Measurements from ENCODE around the gene ZNF688. TPM values are rescaled to one million over a fixed set of nuclear protein-coding genes. Genes with fewer than 3 reads are reported as not detected.

ZNF688 gene
- total and polyA plus RNA-seq, 2 of the 13 experiments (the other 11 are each of a cell fraction or from before 2014, with no cell fraction given), result 2.4 to 5.4 TPM

- TF ChIP-seq, protein P1, sequence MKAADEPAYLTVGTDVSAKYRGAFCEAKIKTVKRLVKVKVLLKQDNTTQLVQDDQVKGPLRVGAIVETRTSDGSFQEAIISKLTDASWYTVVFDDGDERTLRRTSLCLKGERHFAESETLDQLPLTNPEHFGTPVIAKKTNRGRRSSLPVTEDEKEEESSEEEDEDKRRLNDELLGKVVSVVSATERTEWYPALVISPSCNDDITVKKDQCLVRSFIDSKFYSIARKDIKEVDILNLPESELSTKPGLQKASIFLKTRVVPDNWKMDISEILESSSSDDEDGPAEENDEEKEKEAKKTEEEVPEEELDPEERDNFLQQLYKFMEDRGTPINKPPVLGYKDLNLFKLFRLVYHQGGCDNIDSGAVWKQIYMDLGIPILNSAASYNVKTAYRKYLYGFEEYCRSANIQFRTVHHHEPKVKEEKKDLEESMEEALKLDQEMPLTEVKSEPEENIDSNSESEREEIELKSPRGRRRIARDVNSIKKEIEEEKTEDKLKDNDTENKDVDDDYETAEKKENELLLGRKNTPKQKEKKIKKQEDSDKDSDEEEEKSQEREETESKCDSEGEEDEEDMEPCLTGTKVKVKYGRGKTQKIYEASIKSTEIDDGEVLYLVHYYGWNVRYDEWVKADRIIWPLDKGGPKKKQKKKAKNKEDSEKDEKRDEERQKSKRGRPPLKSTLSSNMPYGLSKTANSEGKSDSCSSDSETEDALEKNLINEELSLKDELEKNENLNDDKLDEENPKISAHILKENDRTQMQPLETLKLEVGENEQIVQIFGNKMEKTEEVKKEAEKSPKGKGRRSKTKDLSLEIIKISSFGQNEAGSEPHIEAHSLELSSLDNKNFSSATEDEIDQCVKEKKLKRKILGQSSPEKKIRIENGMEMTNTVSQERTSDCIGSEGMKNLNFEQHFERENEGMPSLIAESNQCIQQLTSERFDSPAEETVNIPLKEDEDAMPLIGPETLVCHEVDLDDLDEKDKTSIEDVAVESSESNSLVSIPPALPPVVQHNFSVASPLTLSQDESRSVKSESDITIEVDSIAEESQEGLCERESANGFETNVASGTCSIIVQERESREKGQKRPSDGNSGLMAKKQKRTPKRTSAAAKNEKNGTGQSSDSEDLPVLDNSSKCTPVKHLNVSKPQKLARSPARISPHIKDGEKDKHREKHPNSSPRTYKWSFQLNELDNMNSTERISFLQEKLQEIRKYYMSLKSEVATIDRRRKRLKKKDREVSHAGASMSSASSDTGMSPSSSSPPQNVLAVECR (CRISPR knock-in tag; IDR thresholded peaks at IDR 0.05; ENCODE audit: borderline replicate concordance), result peak; percentile 93
- TF ChIP-seq BRD4 (CRISPR knock-in tag; IDR thresholded peaks at IDR 0.05), result peak; percentile 98
- peak; percentile 26 to 33; a peak in 1 of 4 replicates for TF ChIP-seq EP300 (IDR thresholded peaks at IDR 0.05; ENCODE audit: low read depth in 2 of 2, low read length in 2 of 2)
- peak; percentile 14; the same call in 1 of the 2 replicates for TF ChIP-seq EP300 (CRISPR knock-in tag; IDR thresholded peaks at IDR 0.05; ENCODE audit: borderline replicate concordance)
- TF ChIP-seq ZNF510 (CRISPR knock-in tag; IDR thresholded peaks at IDR 0.05; ENCODE audit: low read depth), result peak; percentile 84; the same call in 1 of the 2 replicates
- peak; percentile 95 for TF ChIP-seq CREM (IDR thresholded peaks at IDR 0.05)
- TF ChIP-seq CREM (CRISPR knock-in tag; IDR thresholded peaks at IDR 0.05), result no peak
- TF ChIP-seq ZFP1 (CRISPR knock-in tag; IDR thresholded peaks at IDR 0.05), result peak; percentile 74
- TF ChIP-seq ZNF713 (CRISPR knock-in tag; IDR thresholded peaks at IDR 0.05), result 0 out of 2 replicates have a peak, but pooled peaks have one; percentile 22
- TF ChIP-seq PAX8 (CRISPR knock-in tag; IDR thresholded peaks at IDR 0.05; ENCODE audit: borderline replicate concordance), result peak; percentile 96; the same call in 1 of the 2 replicates
- peak; percentile 93 for TF ChIP-seq SAP130 (CRISPR knock-in tag; IDR thresholded peaks at IDR 0.05; ENCODE audit: low read depth)
- TF ChIP-seq ZNF563 (CRISPR knock-in tag; IDR thresholded peaks at IDR 0.05), result peak; percentile 87; the same call in 1 of the 2 replicates
- TF ChIP-seq, protein P2, sequence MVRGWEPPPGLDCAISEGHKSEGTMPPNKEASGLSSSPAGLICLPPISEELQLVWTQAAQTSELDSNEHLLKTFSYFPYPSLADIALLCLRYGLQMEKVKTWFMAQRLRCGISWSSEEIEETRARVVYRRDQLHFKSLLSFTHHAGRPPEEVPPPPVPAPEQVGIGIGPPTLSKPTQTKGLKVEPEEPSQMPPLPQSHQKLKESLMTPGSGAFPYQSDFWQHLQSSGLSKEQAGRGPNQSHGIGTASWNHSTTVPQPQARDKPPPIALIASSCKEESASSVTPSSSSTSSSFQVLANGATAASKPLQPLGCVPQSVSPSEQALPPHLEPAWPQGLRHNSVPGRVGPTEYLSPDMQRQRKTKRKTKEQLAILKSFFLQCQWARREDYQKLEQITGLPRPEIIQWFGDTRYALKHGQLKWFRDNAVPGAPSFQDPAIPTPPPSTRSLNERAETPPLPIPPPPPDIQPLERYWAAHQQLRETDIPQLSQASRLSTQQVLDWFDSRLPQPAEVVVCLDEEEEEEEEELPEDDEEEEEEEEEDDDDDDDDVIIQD (CRISPR knock-in tag; IDR thresholded peaks at IDR 0.05; ENCODE audit: low read depth), result peak; percentile 70
- TF ChIP-seq ZKSCAN1 (IDR thresholded peaks at IDR 0.05; ENCODE audit: low read length), result peak; percentile 53
- TF ChIP-seq PAWR (CRISPR knock-in tag; IDR thresholded peaks at IDR 0.05; ENCODE audit: borderline replicate concordance), result no peak; the same call in 1 of the 2 replicates
- 0 out of 2 replicates have a peak, but pooled peaks have one; percentile 37 for TF ChIP-seq MAFF (IDR thresholded peaks at IDR 0.05; ENCODE audit: low read depth, low read length)
- TF ChIP-seq, protein P3, sequence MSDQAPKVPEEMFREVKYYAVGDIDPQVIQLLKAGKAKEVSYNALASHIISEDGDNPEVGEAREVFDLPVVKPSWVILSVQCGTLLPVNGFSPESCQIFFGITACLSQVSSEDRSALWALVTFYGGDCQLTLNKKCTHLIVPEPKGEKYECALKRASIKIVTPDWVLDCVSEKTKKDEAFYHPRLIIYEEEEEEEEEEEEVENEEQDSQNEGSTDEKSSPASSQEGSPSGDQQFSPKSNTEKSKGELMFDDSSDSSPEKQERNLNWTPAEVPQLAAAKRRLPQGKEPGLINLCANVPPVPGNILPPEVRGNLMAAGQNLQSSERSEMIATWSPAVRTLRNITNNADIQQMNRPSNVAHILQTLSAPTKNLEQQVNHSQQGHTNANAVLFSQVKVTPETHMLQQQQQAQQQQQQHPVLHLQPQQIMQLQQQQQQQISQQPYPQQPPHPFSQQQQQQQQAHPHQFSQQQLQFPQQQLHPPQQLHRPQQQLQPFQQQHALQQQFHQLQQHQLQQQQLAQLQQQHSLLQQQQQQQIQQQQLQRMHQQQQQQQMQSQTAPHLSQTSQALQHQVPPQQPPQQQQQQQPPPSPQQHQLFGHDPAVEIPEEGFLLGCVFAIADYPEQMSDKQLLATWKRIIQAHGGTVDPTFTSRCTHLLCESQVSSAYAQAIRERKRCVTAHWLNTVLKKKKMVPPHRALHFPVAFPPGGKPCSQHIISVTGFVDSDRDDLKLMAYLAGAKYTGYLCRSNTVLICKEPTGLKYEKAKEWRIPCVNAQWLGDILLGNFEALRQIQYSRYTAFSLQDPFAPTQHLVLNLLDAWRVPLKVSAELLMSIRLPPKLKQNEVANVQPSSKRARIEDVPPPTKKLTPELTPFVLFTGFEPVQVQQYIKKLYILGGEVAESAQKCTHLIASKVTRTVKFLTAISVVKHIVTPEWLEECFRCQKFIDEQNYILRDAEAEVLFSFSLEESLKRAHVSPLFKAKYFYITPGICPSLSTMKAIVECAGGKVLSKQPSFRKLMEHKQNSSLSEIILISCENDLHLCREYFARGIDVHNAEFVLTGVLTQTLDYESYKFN (CRISPR knock-in tag; conservative IDR thresholded peaks at IDR 0.05), result peak; percentile 76
- TF ChIP-seq REL (CRISPR knock-in tag; conservative IDR thresholded peaks at IDR 0.05), result peak; percentile 86
- TF ChIP-seq ZBTB7B (CRISPR knock-in tag; IDR thresholded peaks at IDR 0.05), result peak; percentile 93
- peak; percentile 95 for TF ChIP-seq HCFC1 (IDR thresholded peaks at IDR 0.05; ENCODE audit: low read depth, low read length)
- TF ChIP-seq SKI (IDR thresholded peaks at IDR 0.05; ENCODE audit: partially characterized antibody), result peak; percentile 47
Observed at GRCh38 chr16:30609926-30610839, 38.7 kb upstream of the ZNF688 start, which contains the start of gene ZNF689 (continued).

Measured in HepG2 (cell line).